Calu3 (cell line): ENCODE data around the gene DSC1. TPM values are rescaled to one million over a fixed set of nuclear protein-coding genes. Genes with fewer than 3 reads are reported as not detected.
A peak's percentile ranks its signal among the peaks of the same experiment; 100 is the strongest.

Experiments
- BruUV-seq: library from RNA; stranded (reverse); fragments of 400-500 nt; replicated peaks from 2 replicates; lab custom pipeline; 2021; lab: Mats Ljungman, UMichigan
- CTCF ChIA-PET: fragments of 300-600 bp; sonication (Branson Sonifier 250); formaldehyde crosslinking; loops from one replicate; lab custom pipeline; 2022; ENCODE audit warnings: antibody characterized with exemption; lab: Charles Lee
- DNase-seq: peaks from one replicate; pipeline ENCODE4 v3.0.0; 2022
- H3K27ac Mint-ChIP-seq: one replicate; pipeline ENCODE4 v1.8.0; 2022; ENCODE audit warnings: mixed read lengths; ENCODE audit not compliant: unreplicated experiment
- H3K27me3 Mint-ChIP-seq: one replicate; pipeline ENCODE4 v1.8.0; 2022; ENCODE audit warnings: mixed read lengths; ENCODE audit not compliant: unreplicated experiment
- H3K36me3 Mint-ChIP-seq: one replicate; pipeline ENCODE4 v1.8.0; 2022; ENCODE audit warnings: mild to moderate bottlenecking, moderate library complexity, mixed read lengths; ENCODE audit not compliant: insufficient read depth, unreplicated experiment
- H3K4me1 Mint-ChIP-seq: one replicate; pipeline ENCODE4 v1.8.0; 2022; ENCODE audit warnings: mild to moderate bottlenecking, low read depth, mixed read lengths; ENCODE audit not compliant: unreplicated experiment
- H3K4me3 Mint-ChIP-seq: one replicate; pipeline ENCODE4 v1.8.0; 2022; ENCODE audit warnings: mild to moderate bottlenecking, low read depth, moderate library complexity, mixed read lengths; ENCODE audit not compliant: unreplicated experiment
- H3K9me3 Mint-ChIP-seq: one replicate; pipeline ENCODE4 v1.8.0; 2022; ENCODE audit warnings: low read depth, mixed read lengths; ENCODE audit not compliant: unreplicated experiment
- CTCF ChIP-seq: fragments of 200-600 bp; IDR thresholded peaks from one replicate; pipeline ENCODE4 v1.8.0; 2022; ENCODE audit warnings: antibody characterized with exemption; ENCODE audit not compliant: unreplicated experiment
- intact Hi-C: fragments of 100-400 bp; cut with micrococcal nuclease; formaldehyde crosslinking; loops from one replicate; pipeline ENCODE4 v1.10.0; 2022; ENCODE audit not compliant: unreplicated experiment
- total RNA-seq: library from RNA; stranded (reverse); gene quantifications from 2 replicates; pipeline ENCODE4 v1.2.3, GENCODE V29; 2022

Gene DSC1
- total RNA-seq, 1 experiment from 2014 or later = not detected

DNA sequence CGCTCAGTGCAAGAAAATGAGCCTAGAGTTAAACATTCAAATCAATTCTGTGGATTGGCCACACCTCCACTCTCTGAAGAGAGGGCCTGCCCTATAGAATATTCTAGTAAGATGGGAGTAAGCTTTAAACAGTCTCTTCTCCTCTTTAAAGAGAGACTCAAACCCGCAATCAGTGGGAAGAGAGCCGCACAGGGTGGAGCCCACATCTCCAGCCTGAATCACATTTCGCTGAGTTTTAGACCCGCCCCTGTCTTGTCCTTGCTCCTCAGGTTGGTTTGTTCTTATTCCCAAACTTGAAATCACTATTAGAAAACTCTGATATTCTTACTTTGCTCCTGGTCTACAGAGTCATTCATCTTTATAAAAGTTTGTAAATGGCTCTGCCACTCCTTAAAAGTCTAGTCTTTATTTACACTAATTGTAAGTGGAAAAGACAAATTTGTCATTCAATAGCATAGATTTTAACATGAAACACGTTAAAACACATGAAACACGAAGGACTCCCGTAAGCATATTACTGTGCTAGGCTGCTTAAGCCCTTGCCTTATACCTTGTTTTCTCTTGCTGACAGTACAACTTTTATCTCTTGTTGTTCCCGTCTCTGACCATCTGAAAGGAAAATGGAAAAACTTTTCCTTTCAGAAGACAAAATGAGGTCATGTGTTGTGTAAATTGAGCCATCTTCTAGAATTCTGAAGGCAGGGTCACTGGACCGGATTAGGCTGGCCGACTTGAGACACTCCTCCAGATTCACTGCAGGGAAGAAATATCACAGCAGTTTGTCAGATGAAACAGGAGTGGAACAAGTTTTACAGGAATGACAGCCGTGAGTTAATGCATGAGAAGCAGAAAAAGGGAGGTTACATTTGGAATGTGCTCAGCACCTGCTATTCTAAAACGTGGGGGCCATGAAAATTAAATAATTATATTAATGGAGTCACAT is 5.6 kb downstream of the DSC1 start:
- intact Hi-C loops = loop anchor here (5.0 kb wide), 1 partner anchor 60 kb away; no protein-coding TSS in a partner anchor
- no peak for TF ChIP-seq CTCF
- peaks cover 9% of the 10 kb centered on the region for H3K4me1 Mint-ChIP-seq
- peak; percentile 37 for DNase-seq
- no peaks in the 10 kb centered on the region for H3K9me3 Mint-ChIP-seq
- CTCF ChIA-PET = no interaction called here
- peak overlapping the region; percentile 14 for H3K4me3 Mint-ChIP-seq
- H3K36me3 Mint-ChIP-seq = peaks cover 6% of the 10 kb centered on the region
- H3K27me3 Mint-ChIP-seq = no peaks in the 10 kb centered on the region
- BruUV-seq = no TSS peak
- H3K27ac Mint-ChIP-seq = peak overlapping the region; percentile 40

- Mint-ChIP-seq H3K4me3 (no peak overlapping the region), H3K27ac (no peak overlapping the region), H3K27me3 (no peaks in the 10 kb centered on the region), H3K36me3 (peaks cover 6% of the 10 kb centered on the region), H3K4me1 (peaks cover 9% of the 10 kb centered on the region), H3K9me3 (no peaks in the 10 kb centered on the region)
- no peak for TF ChIP-seq CTCF
- no peak for DNase-seq
- CTCF ChIA-PET = no interaction called here
- no TSS peak for BruUV-seq
- intact Hi-C loops = loop anchor here (5.0 kb wide), 1 partner anchor 58 kb away; no protein-coding TSS in a partner anchor
Observed at GRCh38 chr18:31155498-31155897, 7.2 kb downstream of the DSC1 start.

- peaks cover 6% of the 10 kb centered on the region for H3K36me3 Mint-ChIP-seq
- H3K9me3 Mint-ChIP-seq = no peaks in the 10 kb centered on the region
- BruUV-seq = no TSS peak
- DNase-seq = no peak
- no peaks in the 10 kb centered on the region for H3K27me3 Mint-ChIP-seq
- intact Hi-C loops = no loop called here
- CTCF ChIA-PET = no interaction called here
- no peak for TF ChIP-seq CTCF
- H3K4me3 Mint-ChIP-seq = no peak overlapping the region
- H3K27ac Mint-ChIP-seq = no peak overlapping the region
- peaks cover 9% of the 10 kb centered on the region for H3K4me1 Mint-ChIP-seq
Observed at GRCh38 chr18:31154181-31154580, 8.5 kb downstream of the DSC1 start.

GRCh38 chr18:31149351-31149750 is 13.3 kb downstream of the DSC1 start:
- CTCF ChIA-PET = no interaction called here
- DNase-seq = no peak
- TF ChIP-seq CTCF = no peak
- no peak overlapping the region for H3K27ac Mint-ChIP-seq
- H3K4me1 Mint-ChIP-seq = no peaks in the 10 kb centered on the region
- intact Hi-C loops = no loop called here
- no peaks in the 10 kb centered on the region for H3K9me3 Mint-ChIP-seq
- BruUV-seq = no TSS peak
- no peaks in the 10 kb centered on the region for H3K36me3 Mint-ChIP-seq
- H3K27me3 Mint-ChIP-seq = no peaks in the 10 kb centered on the region
- no peak overlapping the region for H3K4me3 Mint-ChIP-seq
